ENCODE results near the gene CMYA5. TPM values are rescaled to one million over a fixed set of nuclear protein-coding genes. Genes with fewer than 3 reads are reported as not detected.

The CMYA5 gene
- under 1 TPM; 0.31 to 0.87 (median 0.43) TPM for total RNA-seq (2021; fragmentation: NEBNext Ultra II Directional; extraction: Animal tissue kit (Norgen Biotek cat#: 25700))
- long read RNA-seq, result 0 reads

GRCh38 chr5:79689541-79690466 lies at the start of gene CMYA5:
CMYA5 (plus strand) TSS chr5:79689836; CDS start chr5:79689908, 72 bp downstream.
- no peaks in the 10 kb centered on the region for H3K27me3 Mint-ChIP-seq (ENCODE audit: insufficient read depth)
- peak within 1 kb of the TSS; percentile 66 for H3K27ac Mint-ChIP-seq
- no peak for TF ChIP-seq CTCF (IDR thresholded peaks at IDR 0.05)
- peak within 1 kb of the TSS; percentile 83 for H3K4me3 Mint-ChIP-seq
- H3K4me1 Mint-ChIP-seq (ENCODE audit: low read depth), result peaks cover 63% of the 10 kb centered on the region
- H3K36me3 Mint-ChIP-seq (ENCODE audit: low read depth), result peaks cover 14% of the 10 kb centered on the region
- DNase-seq, result no peak
- H3K9me3 Mint-ChIP-seq, result no peaks in the 10 kb centered on the region

DNA sequence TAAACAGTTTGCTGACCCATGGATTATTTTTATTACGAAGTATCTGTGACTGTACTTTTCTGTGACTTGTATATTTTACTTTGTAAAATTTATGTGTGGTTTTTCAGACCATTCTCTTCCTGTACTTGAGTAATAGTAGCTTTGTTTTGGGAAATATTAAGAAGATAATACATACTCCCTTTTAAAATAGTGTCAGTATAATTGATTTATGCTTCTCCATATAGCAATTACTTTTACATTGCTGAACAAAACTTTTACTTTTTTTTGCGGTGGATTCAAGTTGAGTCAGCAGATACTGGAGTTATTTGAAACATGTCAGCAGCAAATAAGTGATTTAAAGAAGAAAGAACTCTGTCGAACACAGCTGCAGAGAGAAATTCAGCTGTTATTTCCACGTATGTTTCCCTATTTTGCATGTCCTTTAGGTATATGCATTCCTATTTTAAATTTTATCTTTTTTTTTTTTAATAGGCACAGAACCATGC lies 49.0 kb upstream of the CMYA5 start:
- no peaks in the 10 kb centered on the region for H3K27me3 Mint-ChIP-seq (ENCODE audit: insufficient read depth)
- H3K4me1 Mint-ChIP-seq (ENCODE audit: low read depth), result peaks cover 29% of the 10 kb centered on the region
- no peak overlapping the region for H3K4me3 Mint-ChIP-seq
- H3K36me3 Mint-ChIP-seq (ENCODE audit: low read depth), result peaks cover 17% of the 10 kb centered on the region
- no peaks in the 10 kb centered on the region for H3K9me3 Mint-ChIP-seq
- no peak overlapping the region for H3K27ac Mint-ChIP-seq
- no peak for TF ChIP-seq CTCF (IDR thresholded peaks at IDR 0.05)
- DNase-seq, result no peak

- Mint-ChIP-seq H3K27ac (no peak overlapping the region), H3K27me3 (ENCODE audit: insufficient read depth) (no peaks in the 10 kb centered on the region), H3K9me3 (no peaks in the 10 kb centered on the region), H3K36me3 (ENCODE audit: low read depth) (peaks cover 17% of the 10 kb centered on the region), H3K4me3 (no peak overlapping the region), H3K4me1 (ENCODE audit: low read depth) (peaks cover 29% of the 10 kb centered on the region)
- no peak for TF ChIP-seq CTCF (IDR thresholded peaks at IDR 0.05)
- DNase-seq, result no peak
Measured at GRCh38 chr5:79641414-79641813, 48.2 kb upstream of the CMYA5 start.

DNA sequence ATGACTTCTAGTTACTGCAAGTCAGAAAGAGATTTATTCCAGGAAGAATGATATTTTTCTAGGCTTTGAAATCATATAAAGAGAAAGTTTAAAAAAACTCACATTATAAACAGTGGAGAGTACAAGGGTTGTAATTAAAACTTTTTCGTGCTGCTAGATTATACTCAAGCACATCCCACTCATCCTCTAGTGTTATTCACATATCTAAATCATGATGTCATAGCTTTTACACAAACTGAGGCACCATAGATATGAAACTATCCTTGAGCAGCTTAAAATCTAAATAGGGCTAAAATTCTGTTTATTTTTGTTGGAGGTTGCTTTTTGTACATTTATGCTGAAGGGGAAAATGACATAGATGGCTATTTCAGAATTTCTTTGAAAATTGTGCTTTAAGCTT lies 47.4 kb upstream of the CMYA5 start:
- H3K27me3 Mint-ChIP-seq (ENCODE audit: insufficient read depth), result no peaks in the 10 kb centered on the region
- H3K36me3 Mint-ChIP-seq (ENCODE audit: low read depth), result peaks cover 17% of the 10 kb centered on the region
- TF ChIP-seq CTCF (IDR thresholded peaks at IDR 0.05), result no peak
- no peak for DNase-seq
- H3K4me3 Mint-ChIP-seq, result no peak overlapping the region
- H3K4me1 Mint-ChIP-seq (ENCODE audit: low read depth), result peaks cover 29% of the 10 kb centered on the region
- H3K9me3 Mint-ChIP-seq, result no peaks in the 10 kb centered on the region
- 0 out of 2 replicates have a peak overlapping the region, but pooled peaks have one; percentile 61 for H3K27ac Mint-ChIP-seq

GRCh38 chr5:79653843-79654242 lies 35.8 kb upstream of the CMYA5 start:
- TF ChIP-seq CTCF (IDR thresholded peaks at IDR 0.05), result no peak
- H3K4me3 Mint-ChIP-seq, result no peak overlapping the region
- no peaks in the 10 kb centered on the region for H3K4me1 Mint-ChIP-seq (ENCODE audit: low read depth)
- DNase-seq, result no peak
- H3K27me3 Mint-ChIP-seq (ENCODE audit: insufficient read depth), result no peaks in the 10 kb centered on the region
- no peak overlapping the region for H3K27ac Mint-ChIP-seq
- no peaks in the 10 kb centered on the region for H3K9me3 Mint-ChIP-seq
- H3K36me3 Mint-ChIP-seq (ENCODE audit: low read depth), result peaks cover 5% of the 10 kb centered on the region; the same call in 1 of the 2 replicates

Measured in HFFc6 (cell line).